Measurements from ENCODE around the gene MS4A14. TPM values are rescaled to one million over a fixed set of nuclear protein-coding genes. Genes with fewer than 3 reads are reported as not detected.

The MS4A14 gene
- total and polyA plus RNA-seq, 2 of the 4 experiments (the other 2 are of a cell fraction): not detected

DNA sequence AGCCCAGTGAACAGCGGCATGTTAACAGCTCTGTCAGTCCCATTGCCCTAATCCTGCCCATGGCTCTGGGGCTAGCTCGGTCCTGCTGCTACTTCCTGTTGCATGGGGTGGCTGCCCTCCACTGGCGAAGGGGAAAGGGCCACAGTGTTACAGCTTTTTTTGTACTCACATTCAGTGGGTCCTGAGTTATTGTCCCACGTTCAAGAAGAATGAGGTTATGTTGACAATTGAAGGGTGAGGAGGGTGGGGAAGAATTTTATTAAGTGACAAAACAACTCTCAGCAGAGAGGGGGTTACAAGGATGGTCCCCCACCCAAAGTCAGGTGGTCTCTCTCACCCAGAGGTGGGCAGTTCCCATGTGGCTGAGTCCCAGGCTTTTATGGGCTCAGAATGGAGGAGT lies 35.6 kb upstream of the MS4A14 start:
- Histone ChIP-seq H3K9me1 (ENCODE audit: insufficient read depth, low read length) (no peaks in the 10 kb centered on the region), H4K20me1 (ENCODE audit: insufficient read depth, low read length) (no peaks in the 10 kb centered on the region), H2AK9ac (replicated peaks; ENCODE audit: low read depth, low read length, poor library complexity) (no peak overlapping the region), H2BK5ac (ENCODE audit: low read depth, low read length, poor library complexity, severe bottlenecking) (no peak overlapping the region), H3K56ac (ENCODE audit: extremely low read depth, insufficient read depth, low read length) (no peak overlapping the region), H3K4me3 (ENCODE audit: insufficient read depth, low read depth, low read length) (no peak overlapping the region), H3K79me1 (ENCODE audit: low read depth in 1 of 2, low read length in 2 of 2) (no peaks in the 10 kb centered on the region), H3K4me2 (ENCODE audit: low read depth, low read length) (no peak overlapping the region), H4K8ac (ENCODE audit: low read depth in 2 of 2, low read length in 2 of 2) (no peak overlapping the region), H3K14ac (replicated peaks; ENCODE audit: low read depth, low read length) (no peak overlapping the region), H3K36me3 (ENCODE audit: control insufficient read depth, insufficient read depth, low read length) (no peaks in the 10 kb centered on the region), H3K23ac (ENCODE audit: low read depth, low read length) (no peak overlapping the region), H2BK15ac (ENCODE audit: low read depth, low read length) (no peak overlapping the region), H2AK5ac (ENCODE audit: low read depth, low read length) (no peak overlapping the region), H4K5ac (ENCODE audit: low read depth, low read length) (no peak overlapping the region), H3K27ac (ENCODE audit: insufficient read depth, low read length) (no peak overlapping the region), H2AFZ (replicated peaks; ENCODE audit: low read length, poor library complexity) (no peak overlapping the region), H3K9ac (ENCODE audit: low read depth, low read length) (no peak overlapping the region), H4K91ac (ENCODE audit: insufficient read depth, low read depth, low read length) (no peak overlapping the region), H3K4me1 (ENCODE audit: control insufficient read depth, insufficient read depth, low read length) (no peaks in the 10 kb centered on the region), H3K18ac (ENCODE audit: low read depth, low read length) (no peak overlapping the region), H3K27me3 (ENCODE audit: control insufficient read depth, insufficient read depth, low read length) (no peaks in the 10 kb centered on the region), H2BK120ac (ENCODE audit: low read depth, low read length) (no peak overlapping the region), H3K9me3 (ENCODE audit: control insufficient read depth, insufficient read depth, low read length) (peaks cover 5% of the 10 kb centered on the region), H3K4ac (ENCODE audit: low read depth, low read length) (no peak overlapping the region), H2BK20ac (ENCODE audit: low read depth, low read length) (no peak overlapping the region)
- WGBS, 2 experiments (ENCODE audit: extremely low coverage in 2 of 2, insufficient read length in 1 of 2): 100% methylated on average over 1 of the region's 4 CpGs; no CpG with 5 or more reads in 1 of the 2 experiments
- ATAC-seq (ENCODE audit: low read depth): no peak
- TF ChIP-seq RAD21 (IDR thresholded peaks at IDR 0.05; ENCODE audit: low read length): no peak
- no peak for DNase-seq
- BruUV-seq (replicated peaks): no TSS peak
- ChIA-PET CTCF (no interaction called here), POLR2A (ENCODE audit: unreplicated experiment) (no interaction called here)
- dilution Hi-C loops (cut with HindIII; ENCODE audit: low sequenced_read_pairs, unreplicated experiment) (no loop called here), intact Hi-C loops (cut with micrococcal nuclease) (no loop called here), in situ Hi-C loops (cut with MboI; ENCODE audit: low sequenced_read_pairs) (no loop called here)

Data from IMR-90 (cell line).